GM19372 (cell line): Measurements from ENCODE around the gene PTK6.
"Not testable (repeated sequence)": the region's sequence is repeated elsewhere in the genome, so short reads cannot be mapped to it uniquely, and the experiment has no call there.

Experiments used
- ATAC-seq: cut with Tn5 transposase; IDR thresholded peaks from one replicate; pipeline ENCODE4 v1.9.1; 2021; ENCODE audit warnings: mild to moderate bottlenecking, low read depth, moderate library complexity; ENCODE audit not compliant: unreplicated experiment

The PTK6 gene

DNA sequence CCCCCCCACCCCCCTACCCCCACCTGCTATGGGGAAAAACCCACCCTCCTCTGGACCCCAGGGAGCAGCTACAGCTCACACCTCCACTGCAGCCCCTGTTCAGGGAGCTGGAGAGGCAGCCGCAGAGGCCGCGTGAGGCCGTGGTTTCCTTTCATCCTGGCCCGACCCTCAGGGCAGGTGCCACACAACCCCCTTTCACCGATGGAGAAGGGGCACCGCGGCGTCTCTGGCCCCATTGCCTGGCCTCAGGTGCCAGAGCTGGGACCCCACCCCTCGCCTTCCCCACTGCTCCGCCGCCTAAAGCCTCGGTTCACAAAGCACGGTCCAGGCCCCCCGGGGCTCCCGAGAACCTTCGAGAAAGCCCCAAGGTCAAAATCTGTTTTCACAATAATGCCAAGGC, 52.9 kb downstream of the PTK6 start:
- no peak for ATAC-seq

GRCh38 chr20:63483834-63484233, 53.3 kb downstream of the PTK6 start:
- ATAC-seq: no peak

- no peak for ATAC-seq
Observed at GRCh38 chr20:63482021-63482587, 55.1 kb downstream of the PTK6 start.

- ATAC-seq: no peak
Observed at GRCh38 chr20:63481503-63481902, 55.7 kb downstream of the PTK6 start.

- ATAC-seq: not testable (repeated sequence)
Observed at GRCh38 chr20:63479695-63480419, 57.3 kb downstream of the PTK6 start.

- ATAC-seq: no peak
Observed at GRCh38 chr20:63478346-63479302, 58.6 kb downstream of the PTK6 start.
